ENCODE measurements around the gene ERVFRD-1. TPM values are rescaled to one million over a fixed set of nuclear protein-coding genes. Genes with fewer than 3 reads are reported as not detected.

The ERVFRD-1 gene
- total and polyA plus RNA-seq, 2 of the 13 experiments (the other 11 are each of a cell fraction or from before 2014, with no cell fraction given): not detected

GRCh38 chr6:11067348-11067747 is 44.2 kb downstream of the ERVFRD-1 start (continued):
- TF ChIP-seq MEF2D (CRISPR knock-in tag; IDR thresholded peaks at IDR 0.05): 0 out of 2 replicates have a peak, but pooled peaks have one; percentile 1
- TF ChIP-seq, protein P1, sequence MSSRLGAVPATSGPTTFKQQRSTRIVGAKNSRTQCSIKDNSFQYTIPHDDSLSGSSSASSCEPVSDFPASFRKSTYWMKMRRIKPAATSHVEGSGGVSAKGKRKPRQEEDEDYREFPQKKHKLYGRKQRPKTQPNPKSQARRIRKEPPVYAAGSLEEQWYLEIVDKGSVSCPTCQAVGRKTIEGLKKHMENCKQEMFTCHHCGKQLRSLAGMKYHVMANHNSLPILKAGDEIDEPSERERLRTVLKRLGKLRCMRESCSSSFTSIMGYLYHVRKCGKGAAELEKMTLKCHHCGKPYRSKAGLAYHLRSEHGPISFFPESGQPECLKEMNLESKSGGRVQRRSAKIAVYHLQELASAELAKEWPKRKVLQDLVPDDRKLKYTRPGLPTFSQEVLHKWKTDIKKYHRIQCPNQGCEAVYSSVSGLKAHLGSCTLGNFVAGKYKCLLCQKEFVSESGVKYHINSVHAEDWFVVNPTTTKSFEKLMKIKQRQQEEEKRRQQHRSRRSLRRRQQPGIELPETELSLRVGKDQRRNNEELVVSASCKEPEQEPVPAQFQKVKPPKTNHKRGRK (CRISPR knock-in tag; IDR thresholded peaks at IDR 0.05): peak; percentile 73; the same call in 1 of the 2 replicates
- TF ChIP-seq, protein P2, sequence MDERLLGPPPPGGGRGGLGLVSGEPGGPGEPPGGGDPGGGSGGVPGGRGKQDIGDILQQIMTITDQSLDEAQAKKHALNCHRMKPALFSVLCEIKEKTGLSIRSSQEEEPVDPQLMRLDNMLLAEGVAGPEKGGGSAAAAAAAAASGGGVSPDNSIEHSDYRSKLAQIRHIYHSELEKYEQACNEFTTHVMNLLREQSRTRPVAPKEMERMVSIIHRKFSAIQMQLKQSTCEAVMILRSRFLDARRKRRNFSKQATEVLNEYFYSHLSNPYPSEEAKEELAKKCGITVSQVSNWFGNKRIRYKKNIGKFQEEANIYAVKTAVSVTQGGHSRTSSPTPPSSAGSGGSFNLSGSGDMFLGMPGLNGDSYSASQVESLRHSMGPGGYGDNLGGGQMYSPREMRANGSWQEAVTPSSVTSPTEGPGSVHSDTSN (CRISPR knock-in tag; IDR thresholded peaks at IDR 0.05): peak; percentile 3; the same call in 1 of the 2 replicates
- 0 out of 2 replicates have a peak, but pooled peaks have one; percentile 10 for TF ChIP-seq TBX2 (CRISPR knock-in tag; IDR thresholded peaks at IDR 0.05; ENCODE audit: borderline replicate concordance)
- TF ChIP-seq YEATS4 (CRISPR knock-in tag; IDR thresholded peaks at IDR 0.05; ENCODE audit: borderline replicate concordance): 0 out of 2 replicates have a peak, but pooled peaks have one; percentile 23
- peak; percentile 55 for TF ChIP-seq ZNF781 (CRISPR knock-in tag; IDR thresholded peaks at IDR 0.05; ENCODE audit: borderline replicate concordance, not compliant biosample characterization)
- TF ChIP-seq, protein P3, sequence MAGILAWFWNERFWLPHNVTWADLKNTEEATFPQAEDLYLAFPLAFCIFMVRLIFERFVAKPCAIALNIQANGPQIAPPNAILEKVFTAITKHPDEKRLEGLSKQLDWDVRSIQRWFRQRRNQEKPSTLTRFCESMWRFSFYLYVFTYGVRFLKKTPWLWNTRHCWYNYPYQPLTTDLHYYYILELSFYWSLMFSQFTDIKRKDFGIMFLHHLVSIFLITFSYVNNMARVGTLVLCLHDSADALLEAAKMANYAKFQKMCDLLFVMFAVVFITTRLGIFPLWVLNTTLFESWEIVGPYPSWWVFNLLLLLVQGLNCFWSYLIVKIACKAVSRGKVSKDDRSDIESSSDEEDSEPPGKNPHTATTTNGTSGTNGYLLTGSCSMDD (CRISPR knock-in tag; IDR thresholded peaks at IDR 0.05): no peak
- peak; percentile 16; the same call in 1 of the 2 replicates for TF ChIP-seq ZNF124 (CRISPR knock-in tag; IDR thresholded peaks at IDR 0.05)
- TF ChIP-seq RXRB (CRISPR knock-in tag; IDR thresholded peaks at IDR 0.05; ENCODE audit: borderline replicate concordance): no peak
- TF ChIP-seq ZMYM4 (CRISPR knock-in tag; IDR thresholded peaks at IDR 0.05): peak; percentile 58; the same call in 1 of the 2 replicates
- TF ChIP-seq ETV6 (CRISPR knock-in tag; conservative IDR thresholded peaks at IDR 0.05): no peak
- no peak for TF ChIP-seq ZNF776 (CRISPR knock-in tag; IDR thresholded peaks at IDR 0.05)
- no peak for TF ChIP-seq U2AF2 (IDR thresholded peaks at IDR 0.05; ENCODE audit: low read depth, low read length)
- peak; percentile 46; the same call in 1 of the 2 replicates for TF ChIP-seq SSRP1 (CRISPR knock-in tag; IDR thresholded peaks at IDR 0.05)
- TF ChIP-seq NR2F2 (IDR thresholded peaks at IDR 0.05; ENCODE audit: borderline replicate concordance, low read depth): peak; percentile 10; the same call in 1 of the 2 replicates
- 0 out of 2 replicates have a peak, but pooled peaks have one; percentile 57 for TF ChIP-seq ZNF337 (CRISPR knock-in tag; IDR thresholded peaks at IDR 0.05; ENCODE audit: borderline replicate concordance, low read depth)
- peak; percentile 55; the same call in 1 of the 2 replicates for TF ChIP-seq ZNF274 (CRISPR knock-in tag; IDR thresholded peaks at IDR 0.05)
- no peak for TF ChIP-seq ZNF484 (CRISPR knock-in tag; IDR thresholded peaks at IDR 0.05; ENCODE audit: borderline replicate concordance, low read depth)
- peak; percentile 63; the same call in 1 of the 2 replicates for TF ChIP-seq CEBPB (IDR thresholded peaks at IDR 0.05; ENCODE audit: borderline replicate concordance, low read depth, low read length)
- TF ChIP-seq ZNF121 (CRISPR knock-in tag; IDR thresholded peaks at IDR 0.05): no peak
- TF ChIP-seq ZNF577 (CRISPR knock-in tag; IDR thresholded peaks at IDR 0.05; ENCODE audit: borderline replicate concordance, low read depth): no peak
- 0 out of 2 replicates have a peak, but pooled peaks have one; percentile 25 for TF ChIP-seq ZNF788 (CRISPR knock-in tag; IDR thresholded peaks at IDR 0.05; ENCODE audit: borderline replicate concordance)
- TF ChIP-seq ZNF598 (CRISPR knock-in tag; IDR thresholded peaks at IDR 0.05; ENCODE audit: borderline replicate concordance): 0 out of 2 replicates have a peak, but pooled peaks have one; percentile 65
- TF ChIP-seq HDAC2 (CRISPR knock-in tag; IDR thresholded peaks at IDR 0.05): peak; percentile 13
- peak; percentile 50; the same call in 1 of the 2 replicates for TF ChIP-seq HNF4G (IDR thresholded peaks at IDR 0.05; ENCODE audit: borderline replicate concordance, low read depth, low read length)
- TF ChIP-seq HNF4G (CRISPR knock-in tag; IDR thresholded peaks at IDR 0.05; ENCODE audit: borderline replicate concordance, low read depth): no peak
- TF ChIP-seq ZNF547 (CRISPR knock-in tag; IDR thresholded peaks at IDR 0.05): peak; percentile 50; the same call in 1 of the 2 replicates
- peak; percentile 52 for TF ChIP-seq ZEB1 (IDR thresholded peaks at IDR 0.05; ENCODE audit: insufficient replicate concordance, low read depth)

All from HepG2 (cell line).